HL-60/S4 treated with retinoic acid at 250 ng/mL for 4 days and 3 days (cell line): ENCODE data around the gene PDC.
"Not testable (repeated sequence)": the region's sequence is repeated elsewhere in the genome, so short reads cannot be mapped to it uniquely, and the experiment has no call there.

ENCODE experiments used
- in situ Hi-C: fragments of 300-500 bp; cut with MboI; formaldehyde crosslinking; loops from 2 replicates; pipeline ENCODE4 v1.7.0; 2022; ENCODE audit warnings: low sequenced_read_pairs

PDC gene

GRCh38 chr1:186474208-186474607 lies 13.3 kb upstream of the PDC start:
- in situ Hi-C loops, result no loop called here

- in situ Hi-C loops, result no loop called here
Measured at GRCh38 chr1:186473047-186473446, 12.1 kb upstream of the PDC start.

- in situ Hi-C loops, result no loop called here
Measured at GRCh38 chr1:186465946-186466345, 5.0 kb upstream of the PDC start.

GRCh38 chr1:186465491-186465890 lies 4.6 kb upstream of the PDC start:
- in situ Hi-C loops, result not testable (repeated sequence)

- in situ Hi-C loops, result no loop called here
Measured at GRCh38 chr1:186463926-186464325, 3.0 kb upstream of the PDC start.

- in situ Hi-C loops, result no loop called here
Measured at GRCh38 chr1:186463511-186463910, 2.6 kb upstream of the PDC start.

- in situ Hi-C loops, result not testable (repeated sequence)
Measured at GRCh38 chr1:186459161-186459560, 1.8 kb downstream of the PDC start.

GRCh38 chr1:186456729-186457255 lies 4.1 kb downstream of the PDC start:
- in situ Hi-C loops, result no loop called here

GRCh38 chr1:186454981-186455380 lies 5.9 kb downstream of the PDC start:
- in situ Hi-C loops, result no loop called here

GRCh38 chr1:186446152-186446551 lies 14.8 kb downstream of the PDC start:
- in situ Hi-C loops, result no loop called here

- in situ Hi-C loops, result no loop called here
Measured at GRCh38 chr1:186443638-186444037, 17.3 kb downstream of the PDC start.

- in situ Hi-C loops, result no loop called here
Measured at GRCh38 chr1:186442651-186443375, 18.1 kb downstream of the PDC start.

GRCh38 chr1:186440584-186440983 lies 20.3 kb downstream of the PDC start:
- in situ Hi-C loops, result no loop called here

GRCh38 chr1:186438567-186438966 lies 22.3 kb downstream of the PDC start:
- in situ Hi-C loops, result no loop called here

- in situ Hi-C loops, result no loop called here
Measured at GRCh38 chr1:186435336-186435735, 25.6 kb downstream of the PDC start.

- in situ Hi-C loops, result no loop called here
Measured at GRCh38 chr1:186429017-186429416, 31.9 kb downstream of the PDC start.

GRCh38 chr1:186426118-186426517 lies 34.8 kb downstream of the PDC start:
- in situ Hi-C loops, result no loop called here

- in situ Hi-C loops, result loop anchor here (25.0 kb wide), 1 partner anchor 563 kb away; no protein-coding TSS in a partner anchor
Measured at GRCh38 chr1:186424539-186424938, 36.4 kb downstream of the PDC start.

- in situ Hi-C loops, result loop anchor here (25.0 kb wide), 1 partner anchor 566 kb away; no protein-coding TSS in a partner anchor
Measured at GRCh38 chr1:186421446-186421845, 39.5 kb downstream of the PDC start.

- in situ Hi-C loops, result loop anchor here (25.0 kb wide), 1 partner anchor 566 kb away; no protein-coding TSS in a partner anchor
Measured at GRCh38 chr1:186420923-186421322, 40.0 kb downstream of the PDC start.

GRCh38 chr1:186420311-186420710 lies 40.6 kb downstream of the PDC start:
- in situ Hi-C loops, result loop anchor here (25.0 kb wide), 1 partner anchor 567 kb away; no protein-coding TSS in a partner anchor

GRCh38 chr1:186418503-186418902 lies 42.4 kb downstream of the PDC start:
- in situ Hi-C loops, result loop anchor here (25.0 kb wide), 1 partner anchor 569 kb away; no protein-coding TSS in a partner anchor
